ENCODE data around the gene MTOR.
A peak's percentile ranks its signal among the peaks of the same experiment; 100 is the strongest.

Gene MTOR

DNA sequence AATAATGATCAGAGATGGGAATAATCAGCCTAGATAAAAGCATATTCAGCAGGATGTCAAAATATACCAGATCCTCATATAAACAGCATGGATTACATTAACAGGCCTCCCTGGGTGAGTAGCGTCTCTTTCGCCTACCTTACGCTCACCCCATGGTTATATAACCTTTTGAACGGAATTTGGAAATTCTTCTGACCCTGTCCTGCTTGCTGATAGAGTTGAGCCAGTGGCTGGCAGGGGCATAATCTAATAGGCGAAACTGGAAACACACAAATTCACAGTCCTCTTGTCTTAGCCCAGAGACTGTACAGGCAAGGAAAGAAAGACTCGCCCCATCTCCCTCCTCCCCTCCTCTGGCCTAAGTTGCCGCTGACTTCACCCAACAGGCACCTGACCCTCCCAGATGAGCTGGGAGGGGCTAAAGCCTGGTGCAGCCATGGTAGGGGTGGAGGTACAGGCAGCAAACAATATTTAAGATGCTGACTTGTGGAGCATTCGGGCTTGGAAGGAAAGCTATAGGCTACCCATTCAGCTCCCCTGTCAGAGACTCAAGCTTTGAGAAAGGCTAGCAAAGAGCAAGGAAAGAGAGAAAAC, 73.4 kb downstream of the MTOR start, which contains the start of gene ANGPTL7:
TSS of gene ANGPTL7 (plus strand) at position 498 of the 594 bp plus-strand sequence. CDS start 225 bp downstream, outside the sequence.
- H3K9ac ChIP-seq (ENCODE audit: low read length): no peak within 1 kb of the TSS
- no peak within 1 kb of the TSS for H2BK15ac ChIP-seq (replicated peaks; ENCODE audit: low read depth)
- H4K5ac ChIP-seq (ENCODE audit: low read length): no peak within 1 kb of the TSS
- no peak within 1 kb of the TSS for H2AK5ac ChIP-seq (ENCODE audit: low read length)
- no peaks in the 10 kb centered on the region for H3K27me3 ChIP-seq (ENCODE audit: insufficient read depth, low read length, poor library complexity)
- no peaks in the 10 kb centered on the region for H3K79me1 ChIP-seq (ENCODE audit: low read length)
- no peak within 1 kb of the TSS for H3K18ac ChIP-seq (ENCODE audit: low read length)
- no peak within 1 kb of the TSS for H3K27ac ChIP-seq (ENCODE audit: low read depth, low read length)
- H3K36me3 ChIP-seq (ENCODE audit: control insufficient read depth, insufficient read depth, low read length): peaks cover 1% of the 10 kb centered on the region
- no peak within 1 kb of the TSS for H4K8ac ChIP-seq (ENCODE audit: low read depth, low read length)
- H3K4me2 ChIP-seq (ENCODE audit: low read length): no peak within 1 kb of the TSS
- H3K56ac ChIP-seq (ENCODE audit: low read length): no peak within 1 kb of the TSS
- no peaks in the 10 kb centered on the region for H3K79me2 ChIP-seq (ENCODE audit: control insufficient read depth, insufficient read depth, low read length)
- no peaks in the 10 kb centered on the region for H3K4me1 ChIP-seq (ENCODE audit: control insufficient read depth, low read depth, low read length)
- peak; percentile 57 for DNase-seq
- no peak within 1 kb of the TSS for H3K4ac ChIP-seq (ENCODE audit: low read depth, low read length)
- no peak within 1 kb of the TSS for H3K23ac ChIP-seq (ENCODE audit: low read length)
- no peak within 1 kb of the TSS for H2BK120ac ChIP-seq (ENCODE audit: low read depth, low read length)
- H2BK5ac ChIP-seq (ENCODE audit: low read length): no peak within 1 kb of the TSS
- no peak within 1 kb of the TSS for H3K4me3 ChIP-seq (ENCODE audit: low read length)
- no CpG with 5 or more reads among the region's 8 CpGs for WGBS (ENCODE audit: extremely low coverage, insufficient coverage, low lambda C conversion rate)

DNA sequence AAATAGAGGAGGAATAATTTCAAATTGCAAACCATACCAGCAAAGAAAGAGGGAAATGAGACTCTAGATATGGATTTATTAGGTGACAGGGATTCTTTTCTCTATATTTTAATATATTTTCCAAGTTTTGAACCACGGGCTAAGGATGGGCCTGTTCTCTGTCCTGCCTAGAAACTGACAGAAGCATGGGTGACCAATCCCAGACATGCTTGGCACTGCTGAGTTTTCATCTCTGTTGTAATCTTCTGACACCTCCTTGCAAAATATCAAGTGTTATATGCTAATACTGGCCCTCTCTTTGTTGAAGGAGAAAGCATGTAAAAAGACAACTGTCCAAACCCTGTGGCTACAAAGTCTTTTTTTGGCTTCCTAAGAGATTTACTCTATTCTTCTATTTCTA, 74.0 kb downstream of the MTOR start:
- Histone ChIP-seq H2BK5ac (ENCODE audit: low read length) (no peak overlapping the region), H3K36me3 (ENCODE audit: control insufficient read depth, insufficient read depth, low read length) (peaks cover 1% of the 10 kb centered on the region), H3K9ac (ENCODE audit: low read length) (no peak overlapping the region), H3K27me3 (ENCODE audit: insufficient read depth, low read length, poor library complexity) (no peaks in the 10 kb centered on the region), H3K79me1 (ENCODE audit: low read length) (no peaks in the 10 kb centered on the region), H3K56ac (ENCODE audit: low read length) (no peak overlapping the region), H3K27ac (ENCODE audit: low read depth, low read length) (no peak overlapping the region), H3K4ac (ENCODE audit: low read depth, low read length) (no peak overlapping the region), H3K23ac (ENCODE audit: low read length) (no peak overlapping the region), H2BK120ac (ENCODE audit: low read depth, low read length) (no peak overlapping the region), H3K4me1 (ENCODE audit: control insufficient read depth, low read depth, low read length) (no peaks in the 10 kb centered on the region), H3K79me2 (ENCODE audit: control insufficient read depth, insufficient read depth, low read length) (no peaks in the 10 kb centered on the region), H4K8ac (ENCODE audit: low read depth, low read length) (no peak overlapping the region), H3K4me2 (ENCODE audit: low read length) (no peak overlapping the region), H3K18ac (ENCODE audit: low read length) (no peak overlapping the region), H4K5ac (ENCODE audit: low read length) (no peak overlapping the region), H2BK15ac (replicated peaks; ENCODE audit: low read depth) (no peak overlapping the region), H2AK5ac (ENCODE audit: low read length) (no peak overlapping the region), H3K4me3 (ENCODE audit: low read length) (no peak overlapping the region)
- no peak for DNase-seq
- WGBS (ENCODE audit: extremely low coverage, insufficient coverage, low lambda C conversion rate): no CpG with 5 or more reads among the region's 1 CpG

DNA sequence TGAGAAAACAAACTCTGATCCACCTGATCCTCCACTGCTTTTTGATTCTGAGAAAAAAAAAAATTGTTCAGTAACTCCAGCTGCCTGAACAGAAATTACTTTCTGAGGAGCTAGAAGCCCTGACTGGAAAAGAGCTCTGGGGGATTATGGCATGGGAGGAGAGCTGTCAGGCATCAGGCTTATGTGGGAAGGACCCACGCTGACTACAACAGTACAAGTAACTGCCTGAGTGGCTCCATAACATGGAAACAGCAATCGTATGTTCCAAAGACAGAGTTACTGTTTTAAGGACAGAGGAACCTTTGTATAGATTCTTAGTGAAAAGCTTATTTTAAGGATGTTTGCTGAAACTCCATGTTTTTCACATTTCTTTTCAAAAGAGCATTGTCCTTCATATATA, 74.4 kb downstream of the MTOR start:
- Histone ChIP-seq H3K4me3 (ENCODE audit: low read length) (no peak overlapping the region), H2BK120ac (ENCODE audit: low read depth, low read length) (no peak overlapping the region), H3K56ac (ENCODE audit: low read length) (no peak overlapping the region), H2BK15ac (replicated peaks; ENCODE audit: low read depth) (no peak overlapping the region), H3K18ac (ENCODE audit: low read length) (no peak overlapping the region), H3K79me1 (ENCODE audit: low read length) (no peaks in the 10 kb centered on the region), H3K4me2 (ENCODE audit: low read length) (no peak overlapping the region), H4K8ac (ENCODE audit: low read depth, low read length) (no peak overlapping the region), H3K4ac (ENCODE audit: low read depth, low read length) (no peak overlapping the region), H3K27ac (ENCODE audit: low read depth, low read length) (no peak overlapping the region), H3K9ac (ENCODE audit: low read length) (no peak overlapping the region), H2BK5ac (ENCODE audit: low read length) (no peak overlapping the region), H3K27me3 (ENCODE audit: insufficient read depth, low read length, poor library complexity) (no peaks in the 10 kb centered on the region), H3K36me3 (ENCODE audit: control insufficient read depth, insufficient read depth, low read length) (peaks cover 1% of the 10 kb centered on the region), H3K4me1 (ENCODE audit: control insufficient read depth, low read depth, low read length) (no peaks in the 10 kb centered on the region), H3K23ac (ENCODE audit: low read length) (no peak overlapping the region), H4K5ac (ENCODE audit: low read length) (no peak overlapping the region), H2AK5ac (ENCODE audit: low read length) (no peak overlapping the region), H3K79me2 (ENCODE audit: control insufficient read depth, insufficient read depth, low read length) (no peaks in the 10 kb centered on the region)
- no peak for DNase-seq
- no CpG with 5 or more reads among the region's 2 CpGs for WGBS (ENCODE audit: extremely low coverage, insufficient coverage, low lambda C conversion rate)

DNA sequence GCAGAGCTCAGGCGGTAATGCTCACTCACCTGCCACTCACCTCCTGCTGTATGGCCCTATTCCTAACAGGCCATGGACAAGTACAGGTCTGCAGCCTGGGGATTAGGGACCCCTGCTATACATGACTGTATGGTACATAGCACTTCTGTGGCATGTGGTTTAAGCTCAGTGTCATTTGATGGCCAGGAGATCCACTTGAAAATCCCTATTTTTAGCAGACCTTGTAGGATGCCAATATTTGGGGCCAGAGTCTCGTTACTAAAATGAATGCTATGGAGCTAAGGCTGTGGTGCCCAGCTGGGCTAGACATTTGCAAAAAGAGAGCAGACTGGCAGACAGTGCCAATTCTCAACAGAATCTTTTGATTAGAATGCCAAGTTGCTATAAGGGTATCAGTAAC, 74.9 kb downstream of the MTOR start:
- Histone ChIP-seq H3K4me3 (ENCODE audit: low read length) (no peak overlapping the region), H3K27ac (ENCODE audit: low read depth, low read length) (no peak overlapping the region), H3K9ac (ENCODE audit: low read length) (no peak overlapping the region), H3K4me2 (ENCODE audit: low read length) (no peak overlapping the region), H4K8ac (ENCODE audit: low read depth, low read length) (no peak overlapping the region), H3K4me1 (ENCODE audit: control insufficient read depth, low read depth, low read length) (no peaks in the 10 kb centered on the region), H3K79me1 (ENCODE audit: low read length) (no peaks in the 10 kb centered on the region), H3K56ac (ENCODE audit: low read length) (no peak overlapping the region), H2BK15ac (replicated peaks; ENCODE audit: low read depth) (no peak overlapping the region), H2AK5ac (ENCODE audit: low read length) (no peak overlapping the region), H3K27me3 (ENCODE audit: insufficient read depth, low read length, poor library complexity) (no peaks in the 10 kb centered on the region), H3K79me2 (ENCODE audit: control insufficient read depth, insufficient read depth, low read length) (no peaks in the 10 kb centered on the region), H3K36me3 (ENCODE audit: control insufficient read depth, insufficient read depth, low read length) (peaks cover 1% of the 10 kb centered on the region), H3K23ac (ENCODE audit: low read length) (no peak overlapping the region), H2BK5ac (ENCODE audit: low read length) (no peak overlapping the region), H4K5ac (ENCODE audit: low read length) (no peak overlapping the region), H2BK120ac (ENCODE audit: low read depth, low read length) (no peak overlapping the region), H3K18ac (ENCODE audit: low read length) (no peak overlapping the region), H3K4ac (ENCODE audit: low read depth, low read length) (no peak overlapping the region)
- WGBS (ENCODE audit: extremely low coverage, insufficient coverage, low lambda C conversion rate): no CpG with 5 or more reads among the region's 2 CpGs
- no peak for DNase-seq

DNA sequence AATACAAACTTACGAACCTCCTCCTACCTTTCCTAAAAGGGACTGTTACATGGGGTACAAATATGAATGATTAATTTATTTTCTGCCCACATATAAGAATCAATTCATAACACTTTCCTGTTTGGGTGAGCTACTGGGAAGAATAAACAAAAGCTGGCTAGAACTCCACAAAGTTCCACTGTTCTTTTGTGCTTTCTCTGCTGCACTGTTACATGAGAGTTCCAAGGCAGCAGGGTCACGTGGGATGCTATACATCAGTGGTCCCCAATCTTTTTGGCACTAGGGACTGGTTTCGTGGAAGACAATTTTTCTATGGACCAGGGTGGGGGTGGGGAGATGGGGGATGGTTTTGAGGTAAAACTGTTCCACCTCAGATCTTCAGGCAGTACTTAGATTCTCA, 75.4 kb downstream of the MTOR start:
- Histone ChIP-seq H3K4me3 (ENCODE audit: low read length) (no peak overlapping the region), H2BK5ac (ENCODE audit: low read length) (no peak overlapping the region), H3K4me1 (ENCODE audit: control insufficient read depth, low read depth, low read length) (no peaks in the 10 kb centered on the region), H4K5ac (ENCODE audit: low read length) (no peak overlapping the region), H4K8ac (ENCODE audit: low read depth, low read length) (no peak overlapping the region), H3K27me3 (ENCODE audit: insufficient read depth, low read length, poor library complexity) (no peaks in the 10 kb centered on the region), H2BK15ac (replicated peaks; ENCODE audit: low read depth) (no peak overlapping the region), H3K4me2 (ENCODE audit: low read length) (no peak overlapping the region), H3K36me3 (ENCODE audit: control insufficient read depth, insufficient read depth, low read length) (peaks cover 1% of the 10 kb centered on the region), H3K4ac (ENCODE audit: low read depth, low read length) (no peak overlapping the region), H3K23ac (ENCODE audit: low read length) (no peak overlapping the region), H3K79me2 (ENCODE audit: control insufficient read depth, insufficient read depth, low read length) (no peaks in the 10 kb centered on the region), H3K79me1 (ENCODE audit: low read length) (no peaks in the 10 kb centered on the region), H2BK120ac (ENCODE audit: low read depth, low read length) (no peak overlapping the region), H3K18ac (ENCODE audit: low read length) (no peak overlapping the region), H3K27ac (ENCODE audit: low read depth, low read length) (no peak overlapping the region), H2AK5ac (ENCODE audit: low read length) (no peak overlapping the region), H3K56ac (ENCODE audit: low read length) (no peak overlapping the region), H3K9ac (ENCODE audit: low read length) (no peak overlapping the region)
- WGBS (ENCODE audit: extremely low coverage, insufficient coverage, low lambda C conversion rate): no CpG with 5 or more reads among the region's 3 CpGs
- no peak for DNase-seq

DNA sequence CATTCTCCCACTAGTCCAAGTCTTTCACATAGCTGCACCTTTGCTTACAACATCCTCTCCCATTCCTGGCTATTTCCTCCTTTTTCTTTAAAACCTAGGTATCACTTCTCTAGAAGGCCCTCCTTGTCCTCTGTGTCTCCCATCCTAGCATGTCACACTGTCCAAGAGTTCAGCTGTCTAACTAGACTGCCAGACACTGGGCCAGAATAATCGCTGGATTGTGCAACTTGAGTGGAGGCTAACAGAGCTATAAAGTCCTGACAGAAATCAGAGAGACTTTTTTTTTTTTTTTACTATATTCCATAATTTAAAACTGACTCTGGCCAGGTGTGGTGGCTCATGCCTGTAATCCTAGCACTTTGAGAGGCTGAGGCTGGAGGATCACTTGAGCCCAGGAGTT, 77.4 kb downstream of the MTOR start:
- Histone ChIP-seq H2AK5ac (ENCODE audit: low read length) (no peak overlapping the region), H3K4ac (ENCODE audit: low read depth, low read length) (no peak overlapping the region), H3K79me2 (ENCODE audit: control insufficient read depth, insufficient read depth, low read length) (no peaks in the 10 kb centered on the region), H3K18ac (ENCODE audit: low read length) (no peak overlapping the region), H2BK5ac (ENCODE audit: low read length) (no peak overlapping the region), H3K23ac (ENCODE audit: low read length) (no peak overlapping the region), H2BK120ac (ENCODE audit: low read depth, low read length) (no peak overlapping the region), H4K5ac (ENCODE audit: low read length) (no peak overlapping the region), H3K56ac (ENCODE audit: low read length) (no peak overlapping the region), H3K27ac (ENCODE audit: low read depth, low read length) (no peak overlapping the region), H3K36me3 (ENCODE audit: control insufficient read depth, insufficient read depth, low read length) (peaks cover 1% of the 10 kb centered on the region), H3K4me1 (ENCODE audit: control insufficient read depth, low read depth, low read length) (no peaks in the 10 kb centered on the region), H3K9ac (ENCODE audit: low read length) (no peak overlapping the region), H4K8ac (ENCODE audit: low read depth, low read length) (no peak overlapping the region), H3K79me1 (ENCODE audit: low read length) (no peaks in the 10 kb centered on the region), H3K4me3 (ENCODE audit: low read length) (no peak overlapping the region), H3K27me3 (ENCODE audit: insufficient read depth, low read length, poor library complexity) (no peaks in the 10 kb centered on the region), H3K4me2 (ENCODE audit: low read length) (no peak overlapping the region), H2BK15ac (replicated peaks; ENCODE audit: low read depth) (no peak overlapping the region)
- no CpG with 5 or more reads among the region's 1 CpG for WGBS (ENCODE audit: extremely low coverage, insufficient coverage, low lambda C conversion rate)
- no peak for DNase-seq
